ENCODE results near the gene ZNF444. TPM values are rescaled to one million over a fixed set of nuclear protein-coding genes. Genes with fewer than 3 reads are reported as not detected.

ZNF444 gene
- total RNA-seq, 2 donors from 2014 or later: 50.2 to 58.8 TPM

DNA sequence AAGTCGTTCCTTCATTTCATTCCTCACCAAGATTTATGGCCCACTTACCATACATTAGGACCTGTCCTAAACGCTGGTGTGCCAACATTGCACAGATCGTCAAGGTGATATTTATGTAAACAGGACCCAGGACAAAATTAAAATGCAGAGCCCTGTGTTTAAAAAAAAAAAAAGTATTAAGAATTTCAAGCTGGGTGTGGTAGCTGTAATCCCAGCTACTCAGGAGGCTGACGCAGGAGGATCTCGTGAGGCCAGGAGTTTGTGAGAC is 6.5 kb upstream of the ZNF444 start:
- no peak for DNase-seq
- Mint-ChIP-seq H3K4me3 (no peak overlapping the region), H3K4me1 (peaks cover 18% of the 10 kb centered on the region), H3K27ac (no peak overlapping the region), H3K27me3 (ENCODE audit: insufficient read depth) (no peaks in the 10 kb centered on the region), H3K9me3 (no peaks in the 10 kb centered on the region), H3K36me3 (ENCODE audit: low read depth) (no peaks in the 10 kb centered on the region)
- 91 to 93% methylated on average over 4 to 5 of the region's 5 CpGs for WGBS, 2 experiments (ENCODE audit: insufficient coverage in 1 of 2, insufficient read length in 1 of 2)
- Histone ChIP-seq H3K27me3 (ENCODE audit: control insufficient read depth, insufficient read depth, low read length, poor library complexity, severe bottlenecking) (no peaks in the 10 kb centered on the region), H3K36me3 (ENCODE audit: control insufficient read depth, insufficient read depth, low read length) (no peaks in the 10 kb centered on the region), H3K4me1 (ENCODE audit: control insufficient read depth, insufficient read depth, low read length) (no peaks in the 10 kb centered on the region), H3K27ac (ENCODE audit: low read depth, low read length) (no peak overlapping the region), H3K9me3 (ENCODE audit: control insufficient read depth, low read length) (no peaks in the 10 kb centered on the region), H3K4me3 (ENCODE audit: low read length) (no peak overlapping the region), H3K9ac (ENCODE audit: extremely low read depth, low read length, poor library complexity, severe bottlenecking) (no peak overlapping the region)
- TF ChIP-seq, protein P1, sequence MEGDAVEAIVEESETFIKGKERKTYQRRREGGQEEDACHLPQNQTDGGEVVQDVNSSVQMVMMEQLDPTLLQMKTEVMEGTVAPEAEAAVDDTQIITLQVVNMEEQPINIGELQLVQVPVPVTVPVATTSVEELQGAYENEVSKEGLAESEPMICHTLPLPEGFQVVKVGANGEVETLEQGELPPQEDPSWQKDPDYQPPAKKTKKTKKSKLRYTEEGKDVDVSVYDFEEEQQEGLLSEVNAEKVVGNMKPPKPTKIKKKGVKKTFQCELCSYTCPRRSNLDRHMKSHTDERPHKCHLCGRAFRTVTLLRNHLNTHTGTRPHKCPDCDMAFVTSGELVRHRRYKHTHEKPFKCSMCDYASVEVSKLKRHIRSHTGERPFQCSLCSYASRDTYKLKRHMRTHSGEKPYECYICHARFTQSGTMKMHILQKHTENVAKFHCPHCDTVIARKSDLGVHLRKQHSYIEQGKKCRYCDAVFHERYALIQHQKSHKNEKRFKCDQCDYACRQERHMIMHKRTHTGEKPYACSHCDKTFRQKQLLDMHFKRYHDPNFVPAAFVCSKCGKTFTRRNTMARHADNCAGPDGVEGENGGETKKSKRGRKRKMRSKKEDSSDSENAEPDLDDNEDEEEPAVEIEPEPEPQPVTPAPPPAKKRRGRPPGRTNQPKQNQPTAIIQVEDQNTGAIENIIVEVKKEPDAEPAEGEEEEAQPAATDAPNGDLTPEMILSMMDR (conservative IDR thresholded peaks at IDR 0.05): no peak

GRCh38 chr19:56136362-56136761 is 4.7 kb upstream of the ZNF444 start:
- peak overlapping the region; percentile 88 for H3K27ac Mint-ChIP-seq
- TF ChIP-seq, protein P1 (conservative IDR thresholded peaks at IDR 0.05): peak; percentile 43
- H3K4me1 ChIP-seq (ENCODE audit: control insufficient read depth, insufficient read depth, low read length): no peaks in the 10 kb centered on the region
- DNase-seq: peak; percentile 84
- H3K9me3 ChIP-seq (ENCODE audit: control insufficient read depth, low read length): no peaks in the 10 kb centered on the region
- H3K27me3 Mint-ChIP-seq (ENCODE audit: insufficient read depth): no peaks in the 10 kb centered on the region
- no peaks in the 10 kb centered on the region for H3K9me3 Mint-ChIP-seq
- H3K4me3 ChIP-seq (ENCODE audit: low read length): no peak overlapping the region
- H3K4me1 Mint-ChIP-seq: peaks cover 24% of the 10 kb centered on the region
- H3K36me3 ChIP-seq (ENCODE audit: control insufficient read depth, insufficient read depth, low read length): no peaks in the 10 kb centered on the region
- H3K27ac ChIP-seq (ENCODE audit: low read depth, low read length): peak overlapping the region; percentile 30
- peak overlapping the region; percentile 16 for H3K4me3 Mint-ChIP-seq
- H3K27me3 ChIP-seq (ENCODE audit: control insufficient read depth, insufficient read depth, low read length, poor library complexity, severe bottlenecking): no peaks in the 10 kb centered on the region
- H3K36me3 Mint-ChIP-seq (ENCODE audit: low read depth): no peaks in the 10 kb centered on the region
- WGBS, 2 experiments (ENCODE audit: insufficient coverage in 1 of 2, insufficient read length in 1 of 2): 30% methylated on average over 10 of the region's 10 CpGs
- H3K9ac ChIP-seq (ENCODE audit: extremely low read depth, low read length, poor library complexity, severe bottlenecking): no peak overlapping the region

DNA sequence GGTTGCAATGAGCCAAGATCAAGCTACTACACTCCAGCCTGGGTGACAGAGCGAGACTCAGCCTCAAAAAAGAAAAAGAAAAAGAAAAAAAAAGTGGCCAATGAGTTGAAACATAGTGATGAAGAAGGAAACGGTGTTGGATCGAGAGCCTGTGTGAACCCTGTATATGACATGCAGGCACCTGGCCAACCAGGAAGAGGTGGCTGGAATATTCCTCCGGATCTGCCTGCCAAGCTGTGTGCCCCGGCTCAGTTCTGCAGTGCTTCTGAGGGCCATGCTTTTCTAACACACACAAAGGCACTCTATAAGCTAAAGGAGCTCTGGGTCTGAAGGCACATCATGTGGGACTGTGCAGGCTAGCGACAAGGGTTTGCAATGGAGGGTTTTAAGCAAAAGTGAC is 3.7 kb upstream of the ZNF444 start:
- Histone ChIP-seq H3K36me3 (ENCODE audit: control insufficient read depth, insufficient read depth, low read length) (no peaks in the 10 kb centered on the region), H3K9me3 (ENCODE audit: control insufficient read depth, low read length) (no peaks in the 10 kb centered on the region), H3K4me1 (ENCODE audit: control insufficient read depth, insufficient read depth, low read length) (no peaks in the 10 kb centered on the region), H3K27ac (ENCODE audit: low read depth, low read length) (no peak overlapping the region), H3K27me3 (ENCODE audit: control insufficient read depth, insufficient read depth, low read length, poor library complexity, severe bottlenecking) (no peaks in the 10 kb centered on the region), H3K9ac (ENCODE audit: extremely low read depth, low read length, poor library complexity, severe bottlenecking) (no peak overlapping the region), H3K4me3 (ENCODE audit: low read length) (no peak overlapping the region)
- Mint-ChIP-seq H3K4me1 (peaks cover 27% of the 10 kb centered on the region), H3K9me3 (no peaks in the 10 kb centered on the region), H3K27me3 (ENCODE audit: insufficient read depth) (no peaks in the 10 kb centered on the region), H3K27ac (peak overlapping the region; percentile 88), H3K4me3 (no peak overlapping the region), H3K36me3 (ENCODE audit: low read depth) (no peaks in the 10 kb centered on the region)
- no peak for DNase-seq
- 92 to 96% methylated on average over 2 to 6 of the region's 6 CpGs for WGBS, 2 experiments (ENCODE audit: insufficient coverage in 1 of 2, insufficient read length in 1 of 2)
- TF ChIP-seq, protein P1 (conservative IDR thresholded peaks at IDR 0.05): no peak
